Measurements from ENCODE around the gene IQCE.

IQCE gene

DNA sequence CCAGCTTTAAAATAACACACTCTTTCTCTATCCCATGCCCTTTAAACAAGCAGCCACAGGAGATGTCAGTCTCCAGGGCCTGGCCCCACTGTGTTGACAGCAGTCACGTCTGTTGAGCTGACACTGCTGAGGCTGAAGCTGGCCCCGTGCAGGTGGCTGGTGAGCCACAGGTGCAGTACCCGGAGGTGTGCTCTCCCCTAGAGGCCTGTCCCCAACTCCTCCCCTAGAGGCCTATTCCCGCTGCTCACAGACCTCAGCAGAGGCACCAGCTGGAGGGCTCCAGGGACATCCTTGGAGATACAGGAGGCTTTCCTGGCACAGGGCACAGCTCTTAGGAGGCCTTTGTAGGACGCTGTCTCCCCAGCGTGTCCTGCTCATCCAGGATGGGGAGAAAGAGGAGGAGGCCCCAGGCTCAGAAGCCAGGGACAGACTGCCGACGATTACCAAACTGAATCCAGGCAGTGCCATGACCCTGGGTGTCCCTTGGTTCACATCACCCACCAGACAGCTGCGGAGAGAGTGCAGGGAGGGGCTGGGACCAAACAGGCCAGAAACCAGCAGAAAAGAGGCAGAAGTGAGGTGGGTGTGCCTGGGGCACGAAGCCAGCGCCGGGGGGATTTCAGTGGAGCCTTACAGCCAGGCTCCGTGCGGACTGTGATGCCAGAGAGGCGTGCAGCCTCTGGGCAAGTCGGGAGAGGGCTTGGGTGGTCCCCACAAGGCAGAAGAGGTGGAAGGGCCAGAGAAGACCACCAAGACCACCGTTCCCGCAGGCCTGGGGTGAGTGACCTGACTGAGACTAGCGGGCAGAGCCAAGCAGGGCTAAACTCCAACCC, 54.5 kb downstream of the IQCE start:
- peak overlapping the region; percentile 18 for H3K27ac ChIP-seq (ENCODE audit: low read length)
- H3K9ac ChIP-seq (ENCODE audit: low read length in 2 of 2) = peak overlapping the region in 1 of 2 donors; percentile 5
- H3K4me1 ChIP-seq (ENCODE audit: control insufficient read depth, insufficient read depth, low read length) = peaks cover 38% of the 10 kb centered on the region
- no peaks in the 10 kb centered on the region for H3K9me3 ChIP-seq (ENCODE audit: control insufficient read depth in 2 of 2, low read length in 2 of 2)
- peaks cover 0 to 3% of the 10 kb centered on the region in 2 donors for H3K36me3 ChIP-seq (ENCODE audit: control insufficient read depth in 2 of 2, insufficient read depth in 2 of 2, low read length in 2 of 2)
- H3K27me3 ChIP-seq (ENCODE audit: control insufficient read depth in 1 of 2, insufficient read depth in 2 of 2, low read length in 2 of 2) = peaks cover 0 to 2% of the 10 kb centered on the region in 2 donors
- H3K4me3 ChIP-seq (ENCODE audit: low read length in 2 of 2) = peak overlapping the region; percentile 1 to 59

DNA sequence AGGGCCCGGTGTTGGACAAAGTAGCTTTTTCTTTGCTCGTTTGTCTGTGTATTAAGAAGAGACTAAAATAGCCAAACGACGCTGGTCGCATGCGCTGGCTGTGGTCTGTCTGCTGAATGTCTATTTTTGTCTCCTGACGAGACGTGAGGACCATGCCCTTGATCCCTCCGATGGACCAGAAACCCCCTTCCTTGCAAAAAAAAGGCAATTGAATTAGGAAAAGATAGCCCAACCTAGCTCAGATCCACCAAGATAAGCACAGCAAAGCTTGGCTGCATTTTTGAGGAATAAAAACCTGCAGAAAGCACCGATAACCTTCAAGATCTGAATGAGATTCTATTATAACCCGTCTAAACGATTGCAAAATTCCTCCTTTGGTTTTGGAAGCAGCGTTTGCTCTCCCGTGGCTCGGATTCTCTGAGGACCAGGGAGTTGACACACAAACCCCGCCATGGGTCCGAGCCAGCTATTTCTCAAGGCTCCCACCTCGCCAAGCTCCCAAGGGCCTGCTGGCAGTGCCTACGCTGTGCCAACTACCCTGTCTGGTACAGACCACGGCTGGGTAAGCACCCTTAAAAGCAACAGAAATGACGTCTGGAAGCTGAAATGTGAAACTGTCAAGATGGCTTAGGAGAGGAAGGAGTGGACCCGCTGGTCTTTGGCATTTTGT, 55.3 kb downstream of the IQCE start:
- Histone ChIP-seq H3K9me3 (ENCODE audit: control insufficient read depth in 2 of 2, low read length in 2 of 2) (no peaks in the 10 kb centered on the region), H3K27ac (ENCODE audit: low read length) (peak overlapping the region; percentile 18), H3K36me3 (ENCODE audit: control insufficient read depth in 2 of 2, insufficient read depth in 2 of 2, low read length in 2 of 2) (peaks cover 0 to 3% of the 10 kb centered on the region in 2 donors), H3K27me3 (ENCODE audit: control insufficient read depth in 1 of 2, insufficient read depth in 2 of 2, low read length in 2 of 2) (peaks cover 0 to 2% of the 10 kb centered on the region in 2 donors), H3K4me3 (ENCODE audit: low read length in 2 of 2) (peak overlapping the region; percentile 45 to 59), H3K4me1 (ENCODE audit: control insufficient read depth, insufficient read depth, low read length) (peaks cover 41% of the 10 kb centered on the region), H3K9ac (ENCODE audit: low read length in 2 of 2) (peak overlapping the region; percentile 10 to 36)

DNA sequence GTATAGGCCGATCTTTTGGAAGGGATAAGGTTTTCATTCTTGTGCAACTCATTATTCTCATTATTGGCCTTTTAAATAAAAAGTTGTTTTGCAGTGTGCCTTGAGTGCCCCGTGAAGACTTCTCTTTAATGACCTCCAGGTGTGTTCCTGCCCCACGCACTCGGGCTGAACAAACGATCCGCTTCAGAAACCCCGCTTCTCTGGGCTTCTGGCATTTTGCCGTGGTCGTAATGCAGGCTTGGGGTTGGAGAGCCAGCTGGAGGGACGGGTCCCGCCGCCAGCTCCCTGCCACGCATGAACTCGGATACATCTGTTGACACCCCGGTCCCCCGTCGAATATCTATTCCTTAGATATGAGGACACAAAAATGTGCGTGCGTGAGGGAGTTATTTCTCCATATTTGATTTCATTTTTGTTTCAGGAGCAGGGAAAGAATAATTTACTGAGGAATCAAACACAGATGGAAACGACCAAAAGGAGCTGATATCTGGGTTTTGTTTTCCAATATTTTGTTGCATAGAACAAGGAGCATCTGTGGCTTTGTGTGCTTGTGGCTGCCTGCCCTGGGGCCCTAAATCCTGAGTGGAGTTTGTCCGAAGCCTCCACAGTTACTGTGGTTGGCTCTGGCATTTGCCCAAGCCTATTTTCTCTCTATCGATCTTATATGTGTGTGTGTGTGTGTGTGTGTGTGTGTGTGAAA, 56.0 kb downstream of the IQCE start:
- Histone ChIP-seq H3K9ac (ENCODE audit: low read length in 2 of 2) (no peak overlapping the region), H3K4me3 (ENCODE audit: low read length in 2 of 2) (peak overlapping the region; percentile 45 to 59), H3K36me3 (ENCODE audit: control insufficient read depth in 2 of 2, insufficient read depth in 2 of 2, low read length in 2 of 2) (peaks cover 0 to 3% of the 10 kb centered on the region in 2 donors), H3K27me3 (ENCODE audit: control insufficient read depth in 1 of 2, insufficient read depth in 2 of 2, low read length in 2 of 2) (peaks cover 0 to 2% of the 10 kb centered on the region in 2 donors), H3K9me3 (ENCODE audit: control insufficient read depth in 2 of 2, low read length in 2 of 2) (no peaks in the 10 kb centered on the region), H3K4me1 (ENCODE audit: control insufficient read depth, insufficient read depth, low read length) (peaks cover 41% of the 10 kb centered on the region), H3K27ac (ENCODE audit: low read length) (peak overlapping the region; percentile 18)

DNA sequence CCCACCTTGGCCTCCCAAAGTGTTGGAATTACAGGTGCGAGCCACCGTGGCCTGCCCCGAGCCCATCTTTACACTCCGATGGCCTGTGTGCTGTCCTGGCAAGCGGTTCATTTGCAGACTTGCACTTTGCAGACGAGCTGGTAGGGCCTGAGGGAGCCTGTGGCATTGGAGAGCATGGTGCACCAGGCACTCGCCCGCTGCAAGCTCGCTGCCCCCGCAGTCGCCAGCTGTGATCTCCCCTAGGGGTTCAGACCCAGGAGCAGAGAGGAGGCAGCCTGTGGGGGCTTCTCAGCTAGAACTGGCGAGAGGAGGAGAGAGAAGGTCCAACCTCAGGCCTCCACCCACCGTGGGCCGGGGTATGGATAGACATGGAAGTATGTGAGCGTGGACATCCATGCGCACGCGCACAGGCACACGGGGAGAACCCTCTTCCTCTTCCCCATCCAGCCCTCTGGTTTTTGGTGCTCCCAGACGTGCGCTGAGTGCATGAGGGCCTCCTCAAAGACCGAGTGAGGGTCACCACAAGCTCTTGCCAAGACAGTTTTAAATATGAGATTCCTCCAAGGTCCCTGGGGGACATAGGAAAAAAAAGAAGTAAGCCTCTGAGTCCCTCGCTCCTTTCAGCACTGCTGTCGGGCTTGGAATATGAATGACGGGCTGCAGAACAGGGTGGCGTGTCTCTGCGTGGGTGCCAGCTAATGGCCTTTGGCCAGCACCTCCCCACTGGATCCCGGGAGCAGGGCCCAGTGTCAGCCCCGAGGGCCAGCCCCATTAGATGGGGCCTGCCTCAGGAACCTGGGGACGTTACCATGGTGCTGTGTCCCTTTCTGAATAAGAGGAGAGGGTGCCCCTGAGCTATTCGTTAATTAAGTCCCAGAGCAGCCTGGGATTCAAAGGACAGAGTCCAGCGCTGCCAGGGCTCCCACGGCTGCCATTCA, 57.9 kb downstream of the IQCE start:
- H3K9ac ChIP-seq (ENCODE audit: low read length in 2 of 2) = no peak overlapping the region

DNA sequence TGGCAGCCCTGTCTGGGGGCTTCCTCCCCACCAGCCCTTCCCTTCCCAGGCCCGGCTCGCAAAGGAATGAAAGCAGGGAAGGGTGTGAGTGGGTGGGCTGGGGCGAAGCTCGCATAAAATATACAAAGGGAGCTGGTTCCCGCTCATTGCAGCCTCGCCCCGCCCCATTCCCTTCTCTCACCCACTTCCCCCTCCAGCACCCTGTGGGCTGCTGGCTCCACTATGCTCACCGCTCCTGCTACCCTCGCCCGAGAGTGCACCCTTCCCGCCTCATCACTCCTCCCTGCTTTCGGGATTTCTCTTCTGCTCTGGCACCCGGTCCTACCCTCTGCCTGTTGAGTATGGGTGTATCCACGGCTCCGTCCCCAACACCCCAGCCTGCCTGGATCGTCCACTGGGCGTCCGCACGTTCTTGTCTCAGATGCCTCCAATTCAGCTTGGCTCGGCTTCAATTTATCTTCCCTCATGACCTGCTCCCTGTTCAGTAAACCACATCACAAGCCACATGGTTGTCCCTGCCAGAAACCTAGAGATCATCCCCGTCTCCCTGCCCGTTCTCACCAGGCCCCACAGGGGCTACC, 58.6 kb downstream of the IQCE start:
- Histone ChIP-seq H3K4me1 (ENCODE audit: control insufficient read depth, insufficient read depth, low read length) (peaks cover 52% of the 10 kb centered on the region), H3K4me3 (ENCODE audit: low read length in 2 of 2) (peak overlapping the region; percentile 42 to 44), H3K27ac (ENCODE audit: low read length) (no peak overlapping the region), H3K36me3 (ENCODE audit: control insufficient read depth in 2 of 2, insufficient read depth in 2 of 2, low read length in 2 of 2) (no peaks in the 10 kb centered on the region), H3K9me3 (ENCODE audit: control insufficient read depth in 2 of 2, low read length in 2 of 2) (no peaks in the 10 kb centered on the region), H3K27me3 (ENCODE audit: control insufficient read depth in 1 of 2, insufficient read depth in 2 of 2, low read length in 2 of 2) (peaks cover 0 to 2% of the 10 kb centered on the region in 2 donors), H3K9ac (ENCODE audit: low read length in 2 of 2) (no peak overlapping the region)

More for the DNA sequence above, 57.9 kb downstream of the IQCE start:
- Histone ChIP-seq H3K4me1 (ENCODE audit: control insufficient read depth, insufficient read depth, low read length) (peaks cover 46% of the 10 kb centered on the region), H3K36me3 (ENCODE audit: control insufficient read depth in 2 of 2, insufficient read depth in 2 of 2, low read length in 2 of 2) (no peaks in the 10 kb centered on the region), H3K9me3 (ENCODE audit: control insufficient read depth in 2 of 2, low read length in 2 of 2) (no peaks in the 10 kb centered on the region), H3K4me3 (ENCODE audit: low read length in 2 of 2) (peak overlapping the region in 1 of 2 donors; percentile 44), H3K27me3 (ENCODE audit: control insufficient read depth in 1 of 2, insufficient read depth in 2 of 2, low read length in 2 of 2) (peaks cover 0 to 2% of the 10 kb centered on the region in 2 donors), H3K27ac (ENCODE audit: low read length) (no peak overlapping the region)

DNA sequence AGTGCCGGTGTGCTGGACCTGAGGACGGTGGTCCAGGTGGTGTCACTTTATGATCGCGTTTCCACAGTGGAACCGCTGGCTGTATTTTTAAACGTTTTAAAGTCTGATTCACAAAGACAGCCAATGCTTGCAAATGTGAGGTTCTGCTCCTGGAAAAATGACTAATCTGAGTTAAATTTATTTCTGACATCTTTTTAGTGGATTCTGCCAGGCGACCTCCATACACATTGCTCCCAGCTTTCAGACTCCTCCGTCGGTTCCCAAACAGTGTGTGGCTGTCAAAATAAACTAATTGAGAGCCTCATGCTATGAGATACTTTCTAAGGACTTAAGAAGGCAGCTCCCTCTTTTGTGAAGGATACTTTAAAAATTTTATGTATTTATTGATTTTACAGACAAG, 60.3 kb downstream of the IQCE start:
- Histone ChIP-seq H3K36me3 (ENCODE audit: control insufficient read depth in 2 of 2, insufficient read depth in 2 of 2, low read length in 2 of 2) (no peaks in the 10 kb centered on the region), H3K27ac (ENCODE audit: low read length) (no peak overlapping the region), H3K9me3 (ENCODE audit: control insufficient read depth in 2 of 2, low read length in 2 of 2) (no peaks in the 10 kb centered on the region), H3K9ac (ENCODE audit: low read length in 2 of 2) (no peak overlapping the region), H3K27me3 (ENCODE audit: control insufficient read depth in 1 of 2, insufficient read depth in 2 of 2, low read length in 2 of 2) (peaks cover 0 to 2% of the 10 kb centered on the region in 2 donors), H3K4me1 (ENCODE audit: control insufficient read depth, insufficient read depth, low read length) (peaks cover 48% of the 10 kb centered on the region), H3K4me3 (ENCODE audit: low read length in 2 of 2) (no peak overlapping the region)

DNA sequence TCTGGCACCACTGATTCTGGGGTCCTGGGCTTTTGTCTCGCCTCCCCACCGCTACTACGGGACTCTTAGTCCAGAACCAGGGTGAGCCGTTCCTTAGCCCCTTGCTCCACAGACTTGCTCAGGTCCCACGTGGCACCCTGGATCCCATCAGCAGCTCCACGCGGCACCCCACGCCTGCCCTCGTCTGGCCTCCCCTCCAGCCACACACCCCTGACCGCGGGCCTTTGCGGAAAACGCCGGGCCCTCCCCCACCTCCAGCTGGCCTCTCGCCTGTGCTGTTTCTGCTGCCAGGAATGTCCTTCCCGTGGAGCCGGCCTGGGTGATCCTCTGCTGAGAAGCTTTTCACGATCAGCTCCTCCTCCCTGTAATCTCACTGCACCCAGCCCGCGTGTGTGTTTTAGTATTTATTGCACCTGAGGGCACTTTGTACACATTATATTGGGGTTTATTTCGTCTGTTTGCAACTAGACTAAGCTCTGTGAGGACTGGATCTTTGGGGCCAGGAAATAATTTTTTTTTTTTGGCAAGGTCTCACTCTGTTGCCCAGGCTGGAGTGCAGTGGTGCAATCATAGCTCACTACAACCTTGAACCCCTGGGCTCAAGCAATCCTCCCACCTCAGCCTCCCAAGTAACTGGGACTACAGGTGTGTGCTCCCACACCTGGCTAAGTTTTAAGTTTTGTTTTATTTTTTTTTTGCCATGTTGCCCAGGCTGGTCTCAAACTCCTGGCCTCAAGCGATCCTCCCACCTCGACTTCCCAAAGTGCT, 62.5 kb downstream of the IQCE start:
- Histone ChIP-seq H3K4me1 (ENCODE audit: control insufficient read depth, insufficient read depth, low read length) (peaks cover 42% of the 10 kb centered on the region), H3K9me3 (ENCODE audit: control insufficient read depth in 2 of 2, low read length in 2 of 2) (no peaks in the 10 kb centered on the region), H3K36me3 (ENCODE audit: control insufficient read depth in 2 of 2, insufficient read depth in 2 of 2, low read length in 2 of 2) (no peaks in the 10 kb centered on the region), H3K27me3 (ENCODE audit: control insufficient read depth in 1 of 2, insufficient read depth in 2 of 2, low read length in 2 of 2) (peaks cover 0 to 2% of the 10 kb centered on the region in 2 donors), H3K27ac (ENCODE audit: low read length) (no peak overlapping the region), H3K9ac (ENCODE audit: low read length in 2 of 2) (no peak overlapping the region), H3K4me3 (ENCODE audit: low read length in 2 of 2) (peak overlapping the region in 1 of 2 donors; percentile 22)

DNA sequence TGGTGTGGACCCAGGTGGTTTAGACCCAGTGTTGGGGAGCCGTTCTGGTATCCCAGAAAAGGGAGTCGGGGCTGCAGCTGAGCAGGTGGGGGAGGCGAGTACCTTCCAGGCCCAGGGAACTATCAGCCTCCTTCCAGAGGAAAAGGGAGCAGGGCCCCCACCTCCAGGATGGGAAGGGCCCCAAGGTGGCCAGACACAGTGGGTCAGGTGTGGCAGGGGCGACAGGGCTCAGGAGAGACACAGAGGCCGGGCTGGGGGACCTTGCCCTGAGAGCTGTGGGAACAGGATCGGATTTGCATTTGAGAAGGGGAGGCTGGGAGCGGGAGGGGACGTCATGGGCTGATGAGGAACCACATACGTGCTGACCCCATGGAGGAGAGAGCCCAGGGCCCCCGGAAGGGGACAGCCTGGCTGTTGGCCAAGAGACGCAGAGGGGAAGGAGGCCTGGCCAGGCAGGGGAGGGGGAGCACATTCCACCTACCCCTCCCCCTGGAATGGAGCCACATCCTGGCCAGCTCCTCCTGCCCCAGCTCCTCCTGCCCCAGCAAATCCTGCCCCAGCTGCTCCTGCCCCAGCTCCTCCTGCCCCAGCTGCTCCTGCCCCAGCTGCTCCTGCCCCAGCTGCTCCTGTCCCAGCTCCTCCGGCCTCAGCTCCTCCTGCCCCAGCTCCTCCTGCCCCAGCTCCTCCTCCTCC, 63.3 kb downstream of the IQCE start:
- H3K9me3 ChIP-seq (ENCODE audit: control insufficient read depth in 2 of 2, low read length in 2 of 2) = no peaks in the 10 kb centered on the region
- H3K9ac ChIP-seq (ENCODE audit: low read length in 2 of 2) = no peak overlapping the region
- peaks cover 0 to 2% of the 10 kb centered on the region in 2 donors for H3K27me3 ChIP-seq (ENCODE audit: control insufficient read depth in 1 of 2, insufficient read depth in 2 of 2, low read length in 2 of 2)
- H3K27ac ChIP-seq (ENCODE audit: low read length) = no peak overlapping the region
- H3K36me3 ChIP-seq (ENCODE audit: control insufficient read depth in 2 of 2, insufficient read depth in 2 of 2, low read length in 2 of 2) = no peaks in the 10 kb centered on the region
- no peak overlapping the region for H3K4me3 ChIP-seq (ENCODE audit: low read length in 2 of 2)
- H3K4me1 ChIP-seq (ENCODE audit: control insufficient read depth, insufficient read depth, low read length) = peaks cover 42% of the 10 kb centered on the region
